ENCODE results near the gene USH1C.

Gene USH1C

GRCh38 chr11:17459236-17459896 is 84.8 kb downstream of the USH1C start:
- no peak for DNase-seq

- no peak for DNase-seq
Observed at GRCh38 chr11:17458268-17458667, 85.9 kb downstream of the USH1C start.

GRCh38 chr11:17457396-17458173 is 86.6 kb downstream of the USH1C start:
- DNase-seq, result no peak

- DNase-seq, result no peak
Observed at GRCh38 chr11:17452668-17453067, 91.5 kb downstream of the USH1C start.

DNA sequence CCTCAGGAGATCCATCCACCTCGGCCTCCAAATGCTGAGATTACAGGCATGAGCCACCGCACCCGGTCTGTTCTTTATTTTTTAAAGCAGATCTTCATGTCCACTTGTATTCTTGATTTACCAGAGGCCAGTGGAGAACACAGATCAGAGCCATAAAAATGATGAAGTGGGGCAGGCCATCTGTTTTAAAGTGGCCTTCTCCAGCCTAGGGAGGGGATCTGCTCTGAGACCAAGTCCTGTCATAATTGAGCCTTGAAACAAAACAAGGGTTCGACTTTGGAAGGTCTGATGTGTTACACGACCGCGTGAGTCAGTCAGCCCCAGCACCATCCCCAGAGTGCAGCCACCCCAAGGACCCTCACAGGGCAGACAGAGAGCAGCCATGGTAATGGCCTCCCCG is 95.1 kb downstream of the USH1C start:
- no peak for DNase-seq

- no peak for DNase-seq
Observed at GRCh38 chr11:17446482-17446881, 97.7 kb downstream of the USH1C start.

DNA sequence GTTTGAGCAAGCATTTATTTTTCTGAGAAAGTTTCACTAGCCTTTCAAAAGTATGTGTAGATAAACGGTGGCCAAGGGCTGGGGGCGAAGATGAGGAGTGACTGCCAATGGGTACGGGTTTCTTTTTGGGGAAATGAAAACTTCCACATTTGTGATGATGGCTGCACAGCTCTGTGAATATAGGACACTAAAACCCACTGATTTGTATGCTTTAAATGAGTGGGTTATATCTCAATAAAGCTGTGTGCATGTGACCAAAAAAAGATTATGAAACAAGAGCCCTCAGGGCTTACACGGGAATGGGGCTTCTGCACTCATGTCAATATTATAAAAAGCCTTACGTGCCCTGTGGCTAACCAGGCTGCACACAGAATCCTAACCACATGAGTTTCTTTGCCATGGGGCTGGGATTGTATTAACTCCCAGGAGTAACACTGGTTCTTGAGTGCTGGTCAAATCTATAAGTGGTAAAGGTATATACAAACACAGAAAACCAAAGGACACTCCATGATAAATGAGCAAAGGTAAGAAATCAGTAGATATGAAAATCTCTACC is 98.9 kb downstream of the USH1C start:
- DNase-seq, result no peak

- no peak for DNase-seq
Observed at GRCh38 chr11:17443926-17444690, 100.1 kb downstream of the USH1C start.

All from CD4-positive, alpha-beta T cell treated with Interleukin-21 for 1 hour (primary cell).